GM12878 (cell line): ENCODE data around the gene LDLRAD3. TPM values are rescaled to one million over a fixed set of nuclear protein-coding genes. Genes with fewer than 3 reads are reported as not detected.

Experiments
- ATAC-seq: fragments of 200-7000 bp; cut with Tn5 transposase; 3 replicates; pipeline ENCODE4 v1.9.1; 2020; ENCODE audit warnings: mild to moderate bottlenecking, moderate library complexity
- BruUV-seq: library from RNA; stranded (reverse); fragments of 400-500 nt; replicated peaks from 2 replicates; lab custom pipeline; 2021; lab: Mats Ljungman, UMichigan
- CTCF ChIA-PET: fragments of 300-600 bp; sonication (Branson Sonifier 250); formaldehyde crosslinking; extraction: SDS; loops from one replicate; lab custom pipeline; 2021; ENCODE audit warnings: inconsistent platforms; lab: Yijun Ruan, JAX
- POLR2A ChIA-PET: fragments of 350-600 bp; formaldehyde crosslinking; extraction: SDS; loops from one replicate; lab custom pipeline; 2021; ENCODE audit warnings: inconsistent platforms; lab: Charles Lee
- RAD21 ChIA-PET: fragments of 300-600 bp; sonication (Branson Sonifier 250); formaldehyde crosslinking; loops from one replicate; lab custom pipeline; 2023; ENCODE audit warnings: antibody characterized with exemption; ENCODE audit not compliant: unreplicated experiment; lab: Charles Lee
- SMC1A ChIA-PET: fragments of 300-600 bp; sonication (Branson Sonifier 250); formaldehyde crosslinking; loops from one replicate; lab custom pipeline; 2023; ENCODE audit not compliant: unreplicated experiment, uncharacterized antibody; lab: Charles Lee
- DNase-seq: peaks from one replicate; pipeline ENCODE4 v3.0.0-alpha.2; 2011; ENCODE audit warnings: low read depth, low spot score
- FAIRE-seq: peaks from 3 replicates; lab custom pipeline; 2011; peaks lifted over from hg19 to GRCh38; lab: Jason Lieb, UNC
- H2AFZ ChIP-seq: 2 replicates; pipeline ENCODE4 v1.6.0; 2011; ENCODE audit warnings: low read depth, low read length, control low read depth; ENCODE audit not compliant: control insufficient read depth
- H3K27ac ChIP-seq: 2 replicates; pipeline ENCODE4 v1.5.1; 2011; ENCODE audit warnings: control low read depth; ENCODE audit not compliant: control insufficient read depth, insufficient read depth
- H3K27me3 ChIP-seq, 2 experiments: replicated peaks in 1 of 2; 2 replicates each; pipeline versions ENCODE4 v1.6.0 to v1.6.1; 2011; ENCODE audit warnings: low read length in 1 of 2; ENCODE audit not compliant: control insufficient read depth in 2 of 2, insufficient read depth in 2 of 2
- H3K36me3 ChIP-seq, 2 experiments: 2 replicates each; pipeline ENCODE4 v1.5.1; 2011; ENCODE audit warnings: low read length in 1 of 2; ENCODE audit not compliant: control insufficient read depth in 2 of 2, insufficient read depth in 2 of 2
- H3K4me1 ChIP-seq: 2 replicates; pipeline ENCODE4 v1.6.1; 2011; ENCODE audit warnings: mild to moderate bottlenecking, low read length, moderate library complexity, mixed read lengths; ENCODE audit not compliant: control insufficient read depth, insufficient read depth
- H3K4me2 ChIP-seq: 2 replicates; pipeline ENCODE4 v1.6.0; 2011; ENCODE audit warnings: control low read depth; ENCODE audit not compliant: control insufficient read depth, insufficient read depth
- H3K4me3 ChIP-seq: fragments of 200-600 bp; sonication (generic); 2 replicates; pipeline ENCODE4 v1.5.1; 2016
- H3K79me2 ChIP-seq: 2 replicates; pipeline ENCODE4 v1.6.0; 2011; ENCODE audit warnings: low read length; ENCODE audit not compliant: control insufficient read depth, insufficient read depth
- H3K9ac ChIP-seq: 2 replicates; pipeline ENCODE4 v1.8.0; 2011; ENCODE audit warnings: low read length, control low read depth, mixed read lengths; ENCODE audit not compliant: control insufficient read depth, insufficient read depth
- H3K9me3 ChIP-seq: replicated peaks from 3 replicates; pipeline ENCODE4 v1.5.1; 2011; ENCODE audit warnings: mild to moderate bottlenecking, low read length; ENCODE audit not compliant: control insufficient read depth, insufficient read depth
- H4K20me1 ChIP-seq: 2 replicates; pipeline ENCODE4 v1.6.0; 2011; ENCODE audit not compliant: control insufficient read depth, insufficient read depth
- JUNB ChIP-seq: IDR thresholded peaks from 2 replicates; pipeline ENCODE4 v1.6.1; 2016; ENCODE audit warnings: antibody characterized with exemption, mild to moderate bottlenecking
- KDM1A ChIP-seq: fragments of 200-600 bp; sonication (generic); IDR thresholded peaks from 2 replicates; pipeline ENCODE4 v1.6.1; 2016; ENCODE audit warnings: borderline replicate concordance
- NFYA ChIP-seq: IDR thresholded peaks from 2 replicates; pipeline ENCODE4 v1.6.1; 2011; ENCODE audit warnings: low read depth, mild to moderate bottlenecking, low read length, improper control_type of control experiment, borderline replicate concordance
- PRDM15 ChIP-seq: fragments of 450-650 bp; formaldehyde crosslinking; IDR thresholded peaks from 2 replicates; pipeline ENCODE4 v1.4.0; 2020; ENCODE audit warnings: mild to moderate bottlenecking, moderate library complexity
- RAD51 ChIP-seq: fragments of 450-650 bp; IDR thresholded peaks from 2 replicates; pipeline ENCODE4 v1.6.1; 2016; ENCODE audit warnings: moderate library complexity, mild to moderate bottlenecking, inconsistent platforms
- RELA ChIP-seq: fragments of 450-650 bp; IDR thresholded peaks from 2 replicates; pipeline ENCODE4 v1.8.0; 2014; ENCODE audit warnings: borderline replicate concordance; ENCODE audit not compliant: partially characterized antibody
- SMAD5 ChIP-seq: IDR thresholded peaks from 2 replicates; pipeline ENCODE4 v1.6.1; 2016; ENCODE audit warnings: antibody characterized with exemption, low read depth
- SMARCA5 ChIP-seq: fragments of 450-650 bp; IDR thresholded peaks from 2 replicates; pipeline ENCODE4 v1.6.1; 2017; ENCODE audit warnings: mild to moderate bottlenecking
- SUZ12 ChIP-seq: fragments of 200-600 bp; sonication (generic); IDR thresholded peaks from one replicate; pipeline ENCODE4 v1.6.1; 2018; ENCODE audit warnings: antibody characterized with exemption, mild to moderate bottlenecking; ENCODE audit not compliant: unreplicated experiment
- TCF7 ChIP-seq: IDR thresholded peaks from 2 replicates; pipeline ENCODE4 v1.6.1; 2014; ENCODE audit warnings: antibody characterized with exemption, borderline replicate concordance
- ZBTB11 ChIP-seq: fragments of 450-650 bp; formaldehyde crosslinking; IDR thresholded peaks from 2 replicates; pipeline ENCODE4 v1.5.0; 2022; ENCODE audit warnings: mild to moderate bottlenecking, missing genetic modification characterization
- ZNF592 ChIP-seq: fragments of 450-650 bp; IDR thresholded peaks from 2 replicates; pipeline ENCODE4 v1.6.1; 2017; ENCODE audit warnings: mild to moderate bottlenecking, moderate library complexity
- ZZZ3 ChIP-seq: IDR thresholded peaks from 2 replicates; pipeline ENCODE4 v1.6.1; 2011; ENCODE audit warnings: low read depth; ENCODE audit not compliant: control insufficient read depth, insufficient read length
- WGBS: methylation state at CpG from one replicate; pipeline ENCODE4 v1.1.6; 2016; ENCODE audit warnings: low lambda C conversion rate; ENCODE audit not compliant: insufficient replicate concordance, insufficient coverage; ENCODE audit errors: missing lambda C conversion rate; 5-methylcytosine and 5-hydroxymethylcytosine counted together
- in situ Hi-C: fragments of 300-500 bp; cut with MboI; formaldehyde crosslinking; loops from 9 replicates; pipeline ENCODE4 v1.14.3; 2018; ENCODE audit warnings: mixed read lengths
- intact Hi-C: fragments of 100-400 bp; cut with micrococcal nuclease; formaldehyde crosslinking; loops from one replicate; pipeline ENCODE4 v1.14.2; 2022; ENCODE audit not compliant: unreplicated experiment
- polyA plus RNA-seq, 11 experiments: library from polyadenylated mRNA; depleted of rRNA in 4 of 11; unstranded in 6 of 11; stranded (reverse) in 5 of 11; fragments of >200 nt; fragmentation: Nextera tagmentation in 4 of 11; fragmentation: Illumina TruSeq in 1 of 11; extraction: Ambion mirVana in 4 of 11; extraction: Trizol in 1 of 11; gene quantifications; 1 replicate in 1 of 11; 2 replicates in 10 of 11; pipeline versions ENCODE4 v1.2.1 to v1.2.3, GENCODE V29; 2011 to 2016; ENCODE audit warnings: inconsistent platforms in 2 of 11, missing spikeins in 2 of 11, low read depth in 1 of 11
- total RNA-seq, 4 experiments: library from RNA; depleted of rRNA in 3 of 4; stranded (reverse); fragments of >200 nt in 3 of 4; fragmentation: Illumina TruSeq in 1 of 4; extraction: Trizol in 1 of 4; gene quantifications; 2 replicates each; pipeline versions ENCODE4 v1.2.1 to v1.2.3, GENCODE V29; 2013 to 2021

LDLRAD3 gene
- total and polyA plus RNA-seq, 10 of the 15 experiments (the other 5 are each of a cell fraction or from before 2014, with no cell fraction given) = 2.5 to 17.2 (median 10.7) TPM

GRCh38 chr11:35933320-35933871 lies 10.5 kb upstream of the LDLRAD3 start:
- Histone ChIP-seq H3K27ac (no peak overlapping the region), H2AFZ (no peak overlapping the region), H3K4me1 (no peaks in the 10 kb centered on the region), H4K20me1 (no peaks in the 10 kb centered on the region), H3K9me3 (no peaks in the 10 kb centered on the region; the same call in 2 of the 3 replicates), H3K4me2 (no peak overlapping the region), H3K9ac (no peak overlapping the region), H3K4me3 (no peak overlapping the region), H3K27me3 (peaks cover 0 to 3% of the 10 kb centered on the region in 2 experiments; a peak in 2 of 4 replicates), H3K79me2 (no peaks in the 10 kb centered on the region), H3K36me3 (no peaks in the 10 kb centered on the region)
- 38% methylated on average over 3 of the region's 3 CpGs for WGBS
- POLR2A ChIA-PET = no interaction called here
- in situ Hi-C loops = no loop called here
- CTCF ChIA-PET = interaction anchor here (0.9 kb wide), 1 partner anchor 111 kb away, joined by 3 read pairs; no protein-coding TSS in a partner anchor
- DNase-seq = no peak
- intact Hi-C loops = no loop called here
- RAD21 ChIA-PET = interaction anchor here (1.1 kb wide), 1 partner anchor 112 kb away, joined by 4 read pairs; no protein-coding TSS in a partner anchor
- FAIRE-seq = no peak
- SMC1A ChIA-PET = interaction anchor here (0.8 kb wide), 1 partner anchor 199 kb away, joined by 3 read pairs; no protein-coding TSS in a partner anchor
- no peak for ATAC-seq
- BruUV-seq = no TSS peak
- TF ChIP-seq ZNF592 (no peak), TCF7 (no peak), ZBTB11 (CRISPR knock-in tag) (no peak), KDM1A (no peak), JUNB (no peak), ZZZ3 (no peak), SUZ12 (no peak), NFYA (no peak), PRDM15 (CRISPR knock-in tag) (no peak), RAD51 (no peak), SMARCA5 (no peak), RELA (no peak), SMAD5 (no peak)
